ENCODE measurements around the gene CDK15.

The CDK15 gene

GRCh38 chr2:201780674-201781493, 25.5 kb upstream of the CDK15 start, which contains the start of gene ALS2 (continued):
- TF ChIP-seq ZNF518A (tag by site-specific recombination; conservative IDR thresholded peaks at IDR 0.05; ENCODE audit: low read depth) (0 out of 2 replicates have a peak, but pooled peaks have one; percentile 16), ZNF112 (tag by site-specific recombination; IDR thresholded peaks at IDR 0.05) (no peak), ZBTB10 (tag by site-specific recombination; IDR thresholded peaks at IDR 0.05) (0 out of 2 replicates have a peak, but pooled peaks have one; percentile 12), YY2 (tag by site-specific recombination; IDR thresholded peaks at IDR 0.05) (no peak), ZNF302 (tag by site-specific recombination; IDR thresholded peaks at IDR 0.05; ENCODE audit: low read depth) (no peak), PATZ1 (tag by site-specific recombination; IDR thresholded peaks at IDR 0.05) (peak; percentile 63; the same call in 1 of the 2 replicates), RBAK (tag by site-specific recombination; IDR thresholded peaks at IDR 0.05) (no peak), PRDM10 (tag by site-specific recombination; IDR thresholded peaks at IDR 0.05) (peak; percentile 66), ZNF791 (tag by site-specific recombination; IDR thresholded peaks at IDR 0.05) (no peak), ZNF660 (tag by site-specific recombination; IDR thresholded peaks at IDR 0.05) (peak; percentile 64; the same call in 1 of the 2 replicates), ZNF514 (tag by site-specific recombination; IDR thresholded peaks at IDR 0.05) (no peak), ZFP37 (tag by site-specific recombination; IDR thresholded peaks at IDR 0.05) (peak; percentile 70; the same call in 1 of the 2 replicates), ZNF24 (tag by site-specific recombination; IDR thresholded peaks at IDR 0.05) (no peak), GLIS2 (tag by site-specific recombination; IDR thresholded peaks at IDR 0.05) (peak; percentile 90), ZNF335 (tag by site-specific recombination; conservative IDR thresholded peaks at IDR 0.05) (peak; percentile 93), GLI2 (tag by site-specific recombination; IDR thresholded peaks at IDR 0.05; ENCODE audit: borderline replicate concordance, low read depth) (no peak), ZBTB8A (tag by site-specific recombination; IDR thresholded peaks at IDR 0.05) (peak; percentile 65), GLIS1 (tag by site-specific recombination; IDR thresholded peaks at IDR 0.05) (peak; percentile 76), ZNF341 (tag by site-specific recombination; IDR thresholded peaks at IDR 0.05; ENCODE audit: low read depth) (peak; percentile 14; the same call in 1 of the 2 replicates), ZNF398 (tag by site-specific recombination; IDR thresholded peaks at IDR 0.05) (0 out of 2 replicates have a peak, but pooled peaks have one; percentile 22), MEIS1 (CRISPR knock-in tag; IDR thresholded peaks at IDR 0.05; ENCODE audit: borderline replicate concordance) (no peak), SCRT2 (tag by site-specific recombination; IDR thresholded peaks at IDR 0.05) (0 out of 2 replicates have a peak, but pooled peaks have one; percentile 37)

All from HEK293 (cell line).